SK-N-SH treated with all-trans-retinoic acid at 6 μM for 48 hours (cell line): ENCODE measurements around the gene CCNJL.

Experiments used
- ATAC-seq: fragments of 200-7000 bp; cut with Tn5 transposase; 3 replicates; pipeline ENCODE4 v1.9.1; 2020; ENCODE audit warnings: mild to moderate bottlenecking, moderate library complexity
- ARNTL ChIP-seq: fragments of 450-650 bp; formaldehyde crosslinking; IDR thresholded peaks from 2 replicates; pipeline ENCODE4 v1.5.0; 2020; ENCODE audit warnings: low read depth, mild to moderate bottlenecking, moderate library complexity, borderline replicate concordance
- BACH2 ChIP-seq: fragments of 250-450 bp; sonication (Bioruptor Pico); IDR thresholded peaks from 2 replicates; pipeline ENCODE4 v1.9.0; 2021; ENCODE audit warnings: mild to moderate bottlenecking, borderline replicate concordance
- CSDC2 ChIP-seq: fragments of 250-450 bp; sonication (Bioruptor Pico); IDR thresholded peaks from 2 replicates; pipeline ENCODE4 v1.5.0; 2020; ENCODE audit warnings: mild to moderate bottlenecking, moderate library complexity
- ESRRG ChIP-seq: fragments of 250-450 bp; sonication (Bioruptor Pico); IDR thresholded peaks from 2 replicates; pipeline ENCODE4 v1.6.1; 2021; ENCODE audit warnings: mild to moderate bottlenecking
- GLIS3 ChIP-seq: fragments of 250-450 bp; sonication (Bioruptor Pico); IDR thresholded peaks from 2 replicates; pipeline ENCODE4 v1.5.0; 2020; ENCODE audit warnings: mild to moderate bottlenecking, moderate library complexity
- ISL1 ChIP-seq: fragments of 250-450 bp; sonication (Bioruptor Pico); IDR thresholded peaks from 2 replicates; pipeline ENCODE4 v2.1.2; 2022; ENCODE audit warnings: mild to moderate bottlenecking, moderate library complexity
- OSR1 ChIP-seq: fragments of 250-450 bp; sonication (Bioruptor Pico); IDR thresholded peaks from 2 replicates; pipeline ENCODE4 v1.8.0; 2022; ENCODE audit warnings: moderate library complexity, mild to moderate bottlenecking, inconsistent platforms
- SNAI2 ChIP-seq: fragments of 250-450 bp; sonication (Bioruptor Pico); IDR thresholded peaks from 2 replicates; pipeline ENCODE4 v1.5.0; 2020; ENCODE audit warnings: mild to moderate bottlenecking, moderate library complexity
- TCF4 ChIP-seq: fragments of 250-450 bp; sonication (Bioruptor Pico); IDR thresholded peaks from 2 replicates; pipeline ENCODE4 v1.8.0; 2021; ENCODE audit warnings: mild to moderate bottlenecking, moderate library complexity, borderline replicate concordance
- TOX ChIP-seq: fragments of 250-450 bp; sonication (Bioruptor Pico); IDR thresholded peaks from 2 replicates; pipeline ENCODE4 v1.8.0; 2021; ENCODE audit warnings: mild to moderate bottlenecking, moderate library complexity, borderline replicate concordance
- ZFP3 ChIP-seq: fragments of 250-450 bp; sonication (Bioruptor Pico); IDR thresholded peaks from 2 replicates; pipeline ENCODE4 v1.5.0; 2020; ENCODE audit warnings: mild to moderate bottlenecking, moderate library complexity
- ZNF565 ChIP-seq: fragments of 450-650 bp; formaldehyde crosslinking; conservative IDR thresholded peaks from 2 replicates; pipeline ENCODE4 v1.5.0; 2020; ENCODE audit warnings: low read depth, mild to moderate bottlenecking, moderate library complexity
- ZNF70 ChIP-seq: fragments of 450-650 bp; formaldehyde crosslinking; IDR thresholded peaks from 2 replicates; pipeline ENCODE4 v1.5.0; 2020; ENCODE audit warnings: mild to moderate bottlenecking, moderate library complexity
- ZNF8 ChIP-seq: fragments of 450-650 bp; formaldehyde crosslinking; IDR thresholded peaks from 2 replicates; pipeline ENCODE4 v1.5.0; 2020; ENCODE audit warnings: mild to moderate bottlenecking, moderate library complexity
- TF ChIP-seq, protein P1 (sequence below): fragments of 250-450 bp; sonication (Bioruptor Pico); IDR thresholded peaks from 2 replicates; pipeline ENCODE4 v1.8.0; 2020; ENCODE audit warnings: mild to moderate bottlenecking, moderate library complexity, borderline replicate concordance
- TF ChIP-seq, protein P2 (sequence below): fragments of 250-450 bp; sonication (Bioruptor Pico); IDR thresholded peaks from 2 replicates; pipeline ENCODE4 v1.5.0; 2020; ENCODE audit warnings: mild to moderate bottlenecking, moderate library complexity
- TF ChIP-seq, protein P3 (sequence below): fragments of 250-450 bp; sonication (Bioruptor Pico); IDR thresholded peaks from 2 replicates; pipeline ENCODE4 v1.5.1; 2021; ENCODE audit warnings: mild to moderate bottlenecking, moderate library complexity
- TF ChIP-seq, protein P4 (sequence below): fragments of 250-450 bp; sonication (Bioruptor Pico); IDR thresholded peaks from 2 replicates; pipeline ENCODE4 v1.8.0; 2021; ENCODE audit warnings: low read depth, mild to moderate bottlenecking, moderate library complexity, borderline replicate concordance

The CCNJL gene

DNA sequence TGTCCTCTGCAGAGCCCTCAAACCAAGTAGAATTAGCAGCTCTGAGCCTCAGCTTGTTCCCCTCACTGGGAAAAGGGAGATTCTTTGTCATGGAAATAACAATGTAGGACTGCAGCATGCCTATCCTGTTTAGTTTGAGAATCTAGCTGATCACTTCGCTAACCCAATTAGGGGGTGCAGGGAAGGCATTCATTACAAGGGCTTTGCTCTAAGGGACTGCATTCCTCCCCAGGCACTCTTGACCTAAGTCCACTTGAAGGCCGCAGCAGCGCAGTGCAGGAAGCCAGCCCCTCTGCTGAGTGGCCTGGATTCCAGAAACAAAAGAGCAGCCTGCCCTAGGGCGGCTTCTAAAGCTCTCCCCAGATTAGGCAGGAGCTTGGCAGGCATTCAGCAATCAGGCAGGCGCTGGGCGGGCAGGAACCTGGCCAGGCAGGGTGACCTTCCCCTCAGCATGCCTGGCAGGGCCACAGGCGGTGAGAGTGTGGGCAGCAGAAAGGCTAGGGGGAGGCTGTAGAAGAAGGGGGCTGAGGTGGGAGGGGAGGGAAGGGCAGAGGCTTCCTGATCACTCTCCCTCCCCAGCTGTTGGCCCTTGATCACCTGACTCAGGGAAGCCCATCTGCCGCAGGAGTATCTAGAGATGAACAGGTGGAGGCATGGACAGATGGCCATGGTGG, 24.8 kb downstream of the CCNJL start:
- peak; percentile 92 for ATAC-seq

DNA sequence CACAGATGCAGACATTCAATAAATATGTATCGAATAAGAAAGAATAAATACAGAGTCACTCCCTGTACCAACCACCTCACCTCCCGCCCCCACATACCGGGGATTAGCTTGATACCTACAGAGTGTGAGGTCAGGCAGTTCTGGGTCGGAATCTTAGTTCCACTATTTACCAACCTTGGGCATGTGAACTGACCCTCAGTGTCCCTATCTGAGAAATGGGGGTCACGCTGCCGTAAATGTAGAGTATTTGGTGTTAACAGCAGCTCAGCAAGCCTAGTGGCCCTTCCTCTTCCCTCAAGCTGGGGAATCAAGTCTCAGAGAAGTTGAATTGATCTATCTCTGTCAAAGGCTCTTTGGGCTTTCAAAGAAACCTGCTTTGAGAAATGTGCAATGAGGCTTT, 25.4 kb downstream of the CCNJL start:
- TF ChIP-seq, protein P1, sequence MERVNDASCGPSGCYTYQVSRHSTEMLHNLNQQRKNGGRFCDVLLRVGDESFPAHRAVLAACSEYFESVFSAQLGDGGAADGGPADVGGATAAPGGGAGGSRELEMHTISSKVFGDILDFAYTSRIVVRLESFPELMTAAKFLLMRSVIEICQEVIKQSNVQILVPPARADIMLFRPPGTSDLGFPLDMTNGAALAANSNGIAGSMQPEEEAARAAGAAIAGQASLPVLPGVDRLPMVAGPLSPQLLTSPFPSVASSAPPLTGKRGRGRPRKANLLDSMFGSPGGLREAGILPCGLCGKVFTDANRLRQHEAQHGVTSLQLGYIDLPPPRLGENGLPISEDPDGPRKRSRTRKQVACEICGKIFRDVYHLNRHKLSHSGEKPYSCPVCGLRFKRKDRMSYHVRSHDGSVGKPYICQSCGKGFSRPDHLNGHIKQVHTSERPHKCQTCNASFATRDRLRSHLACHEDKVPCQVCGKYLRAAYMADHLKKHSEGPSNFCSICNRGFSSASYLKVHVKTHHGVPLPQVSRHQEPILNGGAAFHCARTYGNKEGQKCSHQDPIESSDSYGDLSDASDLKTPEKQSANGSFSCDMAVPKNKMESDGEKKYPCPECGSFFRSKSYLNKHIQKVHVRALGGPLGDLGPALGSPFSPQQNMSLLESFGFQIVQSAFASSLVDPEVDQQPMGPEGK (CRISPR knock-in tag) = no peak
- TF ChIP-seq ZFP3 (CRISPR knock-in tag) (no peak), ZNF70 (no peak), ZNF565 (CRISPR knock-in tag) (no peak), GLIS3 (CRISPR knock-in tag) (no peak), ZNF8 (no peak), SNAI2 (CRISPR knock-in tag) (no peak), CSDC2 (CRISPR knock-in tag) (no peak)
- ATAC-seq = no peak

More for the DNA sequence above, 24.8 kb downstream of the CCNJL start:
- TF ChIP-seq ARNTL (CRISPR knock-in tag) (no peak), ESRRG (CRISPR knock-in tag) (peak; percentile 17; the same call in 1 of the 2 replicates), OSR1 (no peak), ZNF70 (peak; percentile 52; the same call in 1 of the 2 replicates), TOX (CRISPR knock-in tag) (no peak), BACH2 (CRISPR knock-in tag) (0 out of 2 replicates have a peak, but pooled peaks have one; percentile 20), ISL1 (CRISPR knock-in tag) (peak; percentile 22; the same call in 1 of the 2 replicates), TCF4 (CRISPR knock-in tag) (peak; percentile 77)
- TF ChIP-seq, protein P2, sequence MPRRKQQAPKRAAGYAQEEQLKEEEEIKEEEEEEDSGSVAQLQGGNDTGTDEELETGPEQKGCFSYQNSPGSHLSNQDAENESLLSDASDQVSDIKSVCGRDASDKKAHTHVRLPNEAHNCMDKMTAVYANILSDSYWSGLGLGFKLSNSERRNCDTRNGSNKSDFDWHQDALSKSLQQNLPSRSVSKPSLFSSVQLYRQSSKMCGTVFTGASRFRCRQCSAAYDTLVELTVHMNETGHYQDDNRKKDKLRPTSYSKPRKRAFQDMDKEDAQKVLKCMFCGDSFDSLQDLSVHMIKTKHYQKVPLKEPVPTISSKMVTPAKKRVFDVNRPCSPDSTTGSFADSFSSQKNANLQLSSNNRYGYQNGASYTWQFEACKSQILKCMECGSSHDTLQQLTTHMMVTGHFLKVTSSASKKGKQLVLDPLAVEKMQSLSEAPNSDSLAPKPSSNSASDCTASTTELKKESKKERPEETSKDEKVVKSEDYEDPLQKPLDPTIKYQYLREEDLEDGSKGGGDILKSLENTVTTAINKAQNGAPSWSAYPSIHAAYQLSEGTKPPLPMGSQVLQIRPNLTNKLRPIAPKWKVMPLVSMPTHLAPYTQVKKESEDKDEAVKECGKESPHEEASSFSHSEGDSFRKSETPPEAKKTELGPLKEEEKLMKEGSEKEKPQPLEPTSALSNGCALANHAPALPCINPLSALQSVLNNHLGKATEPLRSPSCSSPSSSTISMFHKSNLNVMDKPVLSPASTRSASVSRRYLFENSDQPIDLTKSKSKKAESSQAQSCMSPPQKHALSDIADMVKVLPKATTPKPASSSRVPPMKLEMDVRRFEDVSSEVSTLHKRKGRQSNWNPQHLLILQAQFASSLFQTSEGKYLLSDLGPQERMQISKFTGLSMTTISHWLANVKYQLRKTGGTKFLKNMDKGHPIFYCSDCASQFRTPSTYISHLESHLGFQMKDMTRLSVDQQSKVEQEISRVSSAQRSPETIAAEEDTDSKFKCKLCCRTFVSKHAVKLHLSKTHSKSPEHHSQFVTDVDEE = peak; percentile 86
- TF ChIP-seq, protein P1 (CRISPR knock-in tag) = 0 out of 2 replicates have a peak, but pooled peaks have one; percentile 13
- TF ChIP-seq, protein P3, sequence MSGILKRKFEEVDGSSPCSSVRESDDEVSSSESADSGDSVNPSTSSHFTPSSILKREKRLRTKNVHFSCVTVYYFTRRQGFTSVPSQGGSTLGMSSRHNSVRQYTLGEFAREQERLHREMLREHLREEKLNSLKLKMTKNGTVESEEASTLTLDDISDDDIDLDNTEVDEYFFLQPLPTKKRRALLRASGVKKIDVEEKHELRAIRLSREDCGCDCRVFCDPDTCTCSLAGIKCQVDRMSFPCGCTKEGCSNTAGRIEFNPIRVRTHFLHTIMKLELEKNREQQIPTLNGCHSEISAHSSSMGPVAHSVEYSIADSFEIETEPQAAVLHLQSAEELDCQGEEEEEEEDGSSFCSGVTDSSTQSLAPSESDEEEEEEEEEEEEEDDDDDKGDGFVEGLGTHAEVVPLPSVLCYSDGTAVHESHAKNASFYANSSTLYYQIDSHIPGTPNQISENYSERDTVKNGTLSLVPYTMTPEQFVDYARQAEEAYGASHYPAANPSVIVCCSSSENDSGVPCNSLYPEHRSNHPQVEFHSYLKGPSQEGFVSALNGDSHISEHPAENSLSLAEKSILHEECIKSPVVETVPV (CRISPR knock-in tag) = peak; percentile 75; the same call in 1 of the 2 replicates

DNA sequence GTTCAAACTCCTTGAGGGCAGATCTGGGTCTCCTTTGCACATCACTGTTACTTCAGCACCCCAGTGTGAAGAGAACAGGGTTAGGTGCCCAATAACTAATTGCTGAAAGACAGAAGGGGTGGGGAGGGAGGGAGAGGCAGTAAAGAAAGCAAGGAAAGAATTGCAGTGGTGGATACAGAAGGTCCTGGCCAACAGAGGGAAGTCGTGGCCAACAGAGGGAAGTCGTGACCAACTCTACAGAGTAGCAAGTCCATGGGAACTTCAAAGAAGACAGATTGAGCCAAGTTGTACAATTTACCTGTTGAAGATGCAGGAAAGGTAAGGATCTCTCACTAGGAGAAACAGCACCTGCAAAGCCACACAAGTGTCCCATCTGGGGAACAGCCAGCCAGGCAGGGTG, 27.0 kb downstream of the CCNJL start:
- TF ChIP-seq, protein P2 = no peak
- TF ChIP-seq BACH2 (CRISPR knock-in tag) (no peak), OSR1 (no peak), TCF4 (CRISPR knock-in tag) (no peak), TOX (CRISPR knock-in tag) (no peak), ARNTL (CRISPR knock-in tag) (no peak)
- TF ChIP-seq, protein P3 (CRISPR knock-in tag) = no peak
- TF ChIP-seq, protein P4, sequence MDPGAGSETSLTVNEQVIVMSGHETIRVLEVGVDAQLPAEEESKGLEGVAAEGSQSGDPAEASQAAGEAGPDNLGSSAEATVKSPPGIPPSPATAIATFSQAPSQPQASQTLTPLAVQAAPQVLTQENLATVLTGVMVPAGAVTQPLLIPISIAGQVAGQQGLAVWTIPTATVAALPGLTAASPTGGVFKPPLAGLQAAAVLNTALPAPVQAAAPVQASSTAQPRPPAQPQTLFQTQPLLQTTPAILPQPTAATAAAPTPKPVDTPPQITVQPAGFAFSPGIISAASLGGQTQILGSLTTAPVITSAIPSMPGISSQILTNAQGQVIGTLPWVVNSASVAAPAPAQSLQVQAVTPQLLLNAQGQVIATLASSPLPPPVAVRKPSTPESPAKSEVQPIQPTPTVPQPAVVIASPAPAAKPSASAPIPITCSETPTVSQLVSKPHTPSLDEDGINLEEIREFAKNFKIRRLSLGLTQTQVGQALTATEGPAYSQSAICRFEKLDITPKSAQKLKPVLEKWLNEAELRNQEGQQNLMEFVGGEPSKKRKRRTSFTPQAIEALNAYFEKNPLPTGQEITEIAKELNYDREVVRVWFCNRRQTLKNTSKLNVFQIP (CRISPR knock-in tag) = no peak
- no peak for ATAC-seq
